ENCODE measurements around the gene NPHP4.

NPHP4 gene

DNA sequence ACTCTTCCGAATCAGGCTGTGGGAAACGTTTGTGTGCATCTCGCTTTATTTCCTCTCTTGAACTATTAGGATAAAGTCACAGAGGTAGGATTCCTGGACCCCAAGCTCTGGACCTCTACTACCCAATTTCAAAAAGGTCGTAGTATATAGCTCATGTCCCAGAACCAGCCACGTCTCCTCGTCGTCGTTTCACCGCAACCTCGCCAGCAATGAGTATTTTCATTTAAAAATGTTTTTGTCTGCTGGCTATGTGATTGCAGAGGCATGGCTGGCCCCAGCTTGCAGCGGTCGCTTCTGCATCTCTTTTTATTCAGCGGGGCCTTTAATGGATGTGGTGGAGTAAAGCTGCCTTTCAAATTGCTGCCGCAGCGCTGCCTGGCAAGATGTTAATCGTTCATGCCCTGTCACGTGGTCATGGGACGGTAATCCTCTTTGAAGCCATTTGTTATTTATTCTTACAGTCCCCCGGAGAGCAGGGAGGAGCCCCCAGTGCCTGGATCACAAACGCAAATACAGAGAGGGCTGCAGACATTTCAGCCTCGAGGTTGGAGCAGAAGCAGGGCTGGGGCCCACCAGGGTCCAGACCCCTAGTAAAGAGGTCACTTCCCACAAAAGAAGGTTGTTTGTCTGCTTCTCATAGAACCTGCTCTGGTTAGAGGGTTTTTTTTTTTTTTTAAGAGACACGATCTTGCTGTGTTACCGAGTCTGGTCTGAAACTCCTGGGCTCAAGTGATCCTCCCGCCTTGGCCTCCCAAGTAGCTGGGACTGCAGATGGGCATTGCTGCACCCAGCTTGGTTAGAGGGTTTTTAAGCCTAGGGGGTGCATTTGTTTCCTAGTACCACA is 11.6 kb upstream of the NPHP4 start:
- DNase-seq: no peak

- DNase-seq: no peak
These were observed 10.7 kb upstream of the NPHP4 start for GRCh38 chr1:6002714-6003501.

- DNase-seq: no peak
These were observed 9.9 kb upstream of the NPHP4 start for GRCh38 chr1:6001992-6002576.

GRCh38 chr1:6000444-6001288 is 8.4 kb upstream of the NPHP4 start:
- no peak for DNase-seq

GRCh38 chr1:5999711-6000443 is 7.7 kb upstream of the NPHP4 start:
- DNase-seq: no peak

- no peak for DNase-seq
These were observed 6.7 kb upstream of the NPHP4 start for GRCh38 chr1:5998906-5999301.

- DNase-seq: no peak
These were observed 6.1 kb upstream of the NPHP4 start for GRCh38 chr1:5998051-5998905.

- DNase-seq: no peak
These were observed 5.1 kb upstream of the NPHP4 start for GRCh38 chr1:5997316-5997715.

DNA sequence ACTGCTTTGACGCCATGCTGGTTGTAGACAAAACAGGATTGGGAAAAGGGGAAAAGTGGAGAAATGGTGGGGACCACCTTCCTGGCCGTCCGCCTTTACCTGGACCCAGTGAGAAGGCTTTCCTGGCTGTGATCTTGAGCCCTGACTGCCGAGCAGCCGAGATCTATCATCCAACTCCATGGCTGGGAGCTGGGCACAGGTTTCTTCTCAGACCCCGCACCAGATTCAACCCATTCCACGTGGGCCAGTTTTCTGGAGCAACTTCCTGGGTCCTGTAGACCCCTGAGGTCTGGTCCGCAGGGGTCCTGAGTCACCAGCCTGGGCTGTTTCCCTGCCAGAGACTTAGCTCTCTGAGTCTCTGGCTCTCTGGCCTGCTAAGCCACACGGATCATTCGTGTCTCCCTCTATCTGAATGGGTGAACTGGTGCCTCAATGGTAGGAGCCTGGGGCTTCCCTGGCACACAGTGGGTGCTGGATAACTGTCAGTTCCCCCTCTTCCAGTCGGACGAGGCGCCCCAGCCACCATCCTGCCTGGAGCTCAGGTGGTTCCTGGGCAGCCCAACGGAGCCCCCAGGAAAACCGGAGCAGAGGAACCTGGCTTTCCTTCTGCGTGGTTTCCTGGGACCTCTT is 4.5 kb upstream of the NPHP4 start:
- DNase-seq: no peak

DNA sequence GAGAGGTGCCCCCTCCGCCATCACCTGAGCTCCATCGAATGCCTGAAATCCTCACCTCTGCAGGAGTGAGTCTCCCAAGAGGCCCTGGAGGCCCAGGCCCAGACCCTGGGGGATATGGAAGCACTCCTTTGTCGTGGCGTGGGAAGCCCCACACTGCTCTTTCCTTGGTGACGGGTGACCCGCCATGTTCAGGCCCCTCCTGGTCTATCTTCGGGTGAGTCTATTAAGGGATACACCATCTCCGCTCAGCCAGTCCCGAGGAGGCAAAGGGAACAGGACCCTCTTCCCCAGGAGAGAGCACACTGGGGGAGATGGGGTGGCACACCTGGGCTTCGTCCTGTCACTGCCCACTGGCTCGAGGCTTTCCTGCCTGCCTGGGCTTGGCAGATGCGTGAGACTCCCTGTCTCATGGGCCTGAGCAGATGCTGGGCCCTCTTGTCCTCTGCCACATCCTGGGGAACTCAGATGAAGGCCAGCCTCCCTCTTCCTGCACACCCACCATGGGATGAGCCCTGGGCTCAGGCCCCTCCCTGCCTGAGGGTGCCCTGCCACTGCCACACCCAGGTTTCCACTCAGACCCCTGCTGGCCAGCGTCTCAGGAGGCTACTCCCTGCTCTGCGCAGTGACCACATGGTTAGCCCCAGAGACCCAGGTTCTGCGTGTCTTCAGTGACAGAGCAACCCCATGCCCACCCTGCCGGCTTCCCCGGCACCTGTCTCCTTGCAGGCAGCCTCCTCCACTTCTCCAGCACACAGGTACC is 3.8 kb upstream of the NPHP4 start:
- no peak for DNase-seq

- DNase-seq: no peak
These were observed 2.7 kb upstream of the NPHP4 start for GRCh38 chr1:5994713-5995621.

GRCh38 chr1:5993556-5994491 is 1.6 kb upstream of the NPHP4 start:
- peak; percentile 25 for DNase-seq

GRCh38 chr1:5992814-5993555 is 760 bp upstream of the NPHP4 start:
- DNase-seq: peak; percentile 51

- peak; percentile 70 for DNase-seq
These were observed 722 bp downstream of the NPHP4 start for GRCh38 chr1:5991381-5992025.

GRCh38 chr1:5990913-5991312 is 1.3 kb downstream of the NPHP4 start:
- DNase-seq: no peak

DNA sequence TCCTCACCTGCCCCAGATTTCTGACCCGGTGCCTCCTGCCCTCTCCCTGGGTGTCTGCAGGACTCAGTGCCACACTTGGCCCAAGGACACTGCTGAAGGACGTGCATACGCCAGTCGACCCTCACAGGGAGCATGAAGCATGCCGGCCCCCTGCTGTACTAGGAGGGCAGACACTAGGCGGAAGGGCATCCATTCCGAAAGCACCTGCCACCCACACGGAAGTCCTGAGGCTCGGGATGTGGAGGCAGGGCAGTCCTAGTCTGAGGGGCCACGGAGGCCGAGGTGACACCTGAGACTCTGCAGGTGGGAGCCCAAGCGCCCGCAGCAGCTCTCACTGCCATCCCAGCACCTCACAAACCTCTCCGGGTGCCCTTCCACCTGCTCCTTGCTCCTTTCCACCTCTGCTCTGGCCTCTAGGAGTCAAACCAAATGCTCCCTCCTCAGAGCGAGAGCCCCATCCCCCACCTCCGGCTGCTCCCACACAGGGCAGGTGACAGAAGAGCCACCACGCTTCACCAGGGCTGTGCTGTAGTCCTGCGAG is 2.4 kb downstream of the NPHP4 start:
- DNase-seq: no peak

All from right hindlimb (tissue), 1 donor.